ENCODE measurements around the gene CBR4. TPM values are rescaled to one million over a fixed set of nuclear protein-coding genes. Genes with fewer than 3 reads are reported as not detected.

CBR4 gene
- total and polyA plus RNA-seq, 2 experiments from 2014 or later = 36.9 to 38.1 TPM

GRCh38 chr4:169048868-169049414, 38.9 kb upstream of the CBR4 start (continued):
- TF ChIP-seq CREB1 (CRISPR knock-in tag; IDR thresholded peaks at IDR 0.05; ENCODE audit: low read depth) = no peak
- no peak for TF ChIP-seq JUNB (IDR thresholded peaks at IDR 0.05; ENCODE audit: unreplicated experiment)
- TF ChIP-seq ZNF114 (CRISPR knock-in tag; IDR thresholded peaks at IDR 0.05) = no peak
- TF ChIP-seq ZNF331 (CRISPR knock-in tag; IDR thresholded peaks at IDR 0.05; ENCODE audit: low read depth) = no peak

GRCh38 chr4:169047956-169048355, 37.9 kb upstream of the CBR4 start:
- no peaks in the 10 kb centered on the region for H3K79me2 ChIP-seq (replicated peaks; ENCODE audit: insufficient read depth)
- no peak overlapping the region for H3K4me2 ChIP-seq
- Mint-ChIP-seq H3K4me1 (peaks cover 16% of the 10 kb centered on the region), H3K4me3 (no peak overlapping the region), H3K9me3 (no peaks in the 10 kb centered on the region), H3K27me3 (ENCODE audit: insufficient read depth, low read depth, poor library complexity) (peaks cover 2% of the 10 kb centered on the region), H3K27ac (no peak overlapping the region), H3K36me3 (ENCODE audit: low read depth) (no peaks in the 10 kb centered on the region)
- no peak overlapping the region for H3K27ac ChIP-seq (ENCODE audit: low read depth)
- H3K4me3 ChIP-seq = no peak overlapping the region
- DNase-seq (ENCODE audit: low spot score) (no peak), ATAC-seq (no peak)
- no peak for TF ChIP-seq ZNF114 (CRISPR knock-in tag; IDR thresholded peaks at IDR 0.05)
- no peak for TF ChIP-seq EZH2 (IDR thresholded peaks at IDR 0.05; ENCODE audit: low read depth, unreplicated experiment)
- no peak for TF ChIP-seq STAT1 (IDR thresholded peaks at IDR 0.05; ENCODE audit: unreplicated experiment)
- no peak for TF ChIP-seq ZNF462 (CRISPR knock-in tag; IDR thresholded peaks at IDR 0.05)
- TF ChIP-seq CTCF (conservative IDR thresholded peaks at IDR 0.05; ENCODE audit: low read depth in 2 of 2) = no peak
- TF ChIP-seq REST (IDR thresholded peaks at IDR 0.05; ENCODE audit: unreplicated experiment) = no peak
- no peak for TF ChIP-seq POLR2AphosphoS5 (IDR thresholded peaks at IDR 0.05; ENCODE audit: low read depth)
- TF ChIP-seq ETS1 (IDR thresholded peaks at IDR 0.05) = no peak
- H4K20me1 ChIP-seq (replicated peaks; ENCODE audit: insufficient read depth) = no peaks in the 10 kb centered on the region
- H3K4me1 ChIP-seq (ENCODE audit: insufficient read depth) = peaks cover 8% of the 10 kb centered on the region; the same call in 1 of the 2 replicates
- no peaks in the 10 kb centered on the region for H3K36me3 ChIP-seq (ENCODE audit: insufficient read depth)
- peak overlapping the region; percentile 53; the same call in 1 of the 2 replicates for H2AFZ ChIP-seq
- no peaks in the 10 kb centered on the region for H3K27me3 ChIP-seq (ENCODE audit: insufficient read depth)
- H3K9me2 ChIP-seq (ENCODE audit: insufficient read depth) = no peaks in the 10 kb centered on the region
- H3F3A ChIP-seq (replicated peaks; ENCODE audit: low read depth) = no peaks in the 10 kb centered on the region

Measured in GM23338 (cell line).